ENCODE results near the gene HSD3B1.

The HSD3B1 gene

GRCh38 chr1:119482517-119483425 is 24.2 kb upstream of the HSD3B1 start:
- H3K4ac ChIP-seq (ENCODE audit: low read length) = no peak overlapping the region
- H3K4me2 ChIP-seq (ENCODE audit: insufficient read depth, low read length, poor library complexity, severe bottlenecking) = no peak overlapping the region
- H4K91ac ChIP-seq (ENCODE audit: low read depth, low read length, poor library complexity) = no peak overlapping the region
- no peaks in the 10 kb centered on the region for H3K4me1 ChIP-seq (ENCODE audit: control insufficient read depth in 2 of 2, insufficient read depth in 1 of 2, low read depth in 1 of 2, low read length in 2 of 2)
- H3K36me3 ChIP-seq (replicated peaks in 1 of 2; ENCODE audit: control insufficient read depth in 2 of 2, insufficient read depth in 2 of 2, low read length in 2 of 2) = no peaks in the 10 kb centered on the region
- no peak overlapping the region for H3K27ac ChIP-seq (replicated peaks; ENCODE audit: low read length)
- H2BK5ac ChIP-seq (ENCODE audit: low read length) = no peak overlapping the region
- DNase-seq (ENCODE audit: low spot score) = no peak
- H2AK5ac ChIP-seq (ENCODE audit: low read depth, low read length) = no peak overlapping the region
- no peak overlapping the region for H4K8ac ChIP-seq (ENCODE audit: low read depth, low read length)
- no peak overlapping the region for H3K9ac ChIP-seq (ENCODE audit: low read depth, low read length, poor library complexity)
- H2BK12ac ChIP-seq (ENCODE audit: low read length) = no peak overlapping the region
- H3K4me3 ChIP-seq (ENCODE audit: low read length in 2 of 2) = no peak overlapping the region
- no peak overlapping the region for H3K14ac ChIP-seq (ENCODE audit: low read length)
- H2BK120ac ChIP-seq (ENCODE audit: low read depth, low read length) = no peak overlapping the region
- H3K23ac ChIP-seq (ENCODE audit: low read depth, low read length, poor library complexity) = no peak overlapping the region
- H2BK15ac ChIP-seq (ENCODE audit: low read length) = no peak overlapping the region
- no CpG with 5 or more reads among the region's 6 CpGs for WGBS, 2 donors (ENCODE audit: extremely low coverage in 2 of 2, insufficient read length in 2 of 2, insufficient replicate concordance in 1 of 2)
- no peaks in the 10 kb centered on the region for H3K79me1 ChIP-seq (ENCODE audit: low read depth, low read length)
- H3K27me3 ChIP-seq (ENCODE audit: control insufficient read depth in 3 of 3, insufficient read depth in 3 of 3, low read depth in 1 of 3, low read length in 3 of 3) = peaks cover 0 to 2% (median 0%) of the 10 kb centered on the region in 3 experiments
- H3K9me3 ChIP-seq (replicated peaks in 1 of 2; ENCODE audit: control insufficient read depth in 2 of 2, insufficient read depth in 1 of 2, low read depth in 1 of 2, low read length in 2 of 2) = no peaks in the 10 kb centered on the region
- H2AFZ ChIP-seq (ENCODE audit: low read length) = no peak overlapping the region
- no peak overlapping the region for H3K18ac ChIP-seq (ENCODE audit: low read length)

GRCh38 chr1:119483441-119484200 is 23.4 kb upstream of the HSD3B1 start:
- H3K9me3 ChIP-seq (replicated peaks in 1 of 2; ENCODE audit: control insufficient read depth in 2 of 2, insufficient read depth in 1 of 2, low read depth in 1 of 2, low read length in 2 of 2) = no peaks in the 10 kb centered on the region
- peaks cover 0 to 3% (median 0%) of the 10 kb centered on the region in 3 experiments for H3K27me3 ChIP-seq (ENCODE audit: control insufficient read depth in 3 of 3, insufficient read depth in 3 of 3, low read depth in 1 of 3, low read length in 3 of 3)
- H3K14ac ChIP-seq (ENCODE audit: low read length) = no peak overlapping the region
- H3K36me3 ChIP-seq (replicated peaks in 1 of 2; ENCODE audit: control insufficient read depth in 2 of 2, insufficient read depth in 2 of 2, low read length in 2 of 2) = no peaks in the 10 kb centered on the region
- H3K27ac ChIP-seq (replicated peaks; ENCODE audit: low read length) = no peak overlapping the region
- no peaks in the 10 kb centered on the region for H3K79me1 ChIP-seq (ENCODE audit: low read depth, low read length)
- no peak overlapping the region for H3K4me2 ChIP-seq (ENCODE audit: insufficient read depth, low read length, poor library complexity, severe bottlenecking)
- H3K23ac ChIP-seq (ENCODE audit: low read depth, low read length, poor library complexity) = no peak overlapping the region
- no peak overlapping the region for H2AFZ ChIP-seq (ENCODE audit: low read length)
- H4K8ac ChIP-seq (ENCODE audit: low read depth, low read length) = no peak overlapping the region
- no peak overlapping the region for H2BK5ac ChIP-seq (ENCODE audit: low read length)
- no peak overlapping the region for H3K18ac ChIP-seq (ENCODE audit: low read length)
- H2BK15ac ChIP-seq (ENCODE audit: low read length) = no peak overlapping the region
- no peak overlapping the region for H2AK5ac ChIP-seq (ENCODE audit: low read depth, low read length)
- H2BK12ac ChIP-seq (ENCODE audit: low read length) = no peak overlapping the region
- H2BK120ac ChIP-seq (ENCODE audit: low read depth, low read length) = no peak overlapping the region
- H3K4me3 ChIP-seq (ENCODE audit: low read length in 2 of 2) = no peak overlapping the region
- H4K91ac ChIP-seq (ENCODE audit: low read depth, low read length, poor library complexity) = no peak overlapping the region
- no peak overlapping the region for H3K9ac ChIP-seq (ENCODE audit: low read depth, low read length, poor library complexity)
- no peak for DNase-seq (ENCODE audit: low spot score)
- no peaks in the 10 kb centered on the region for H3K4me1 ChIP-seq (ENCODE audit: control insufficient read depth in 2 of 2, insufficient read depth in 1 of 2, low read depth in 1 of 2, low read length in 2 of 2)
- no peak overlapping the region for H3K4ac ChIP-seq (ENCODE audit: low read length)
- no CpG with 5 or more reads among the region's 6 CpGs for WGBS, 2 donors (ENCODE audit: extremely low coverage in 2 of 2, insufficient read length in 2 of 2, insufficient replicate concordance in 1 of 2)

GRCh38 chr1:119485201-119485600 is 21.8 kb upstream of the HSD3B1 start:
- no peak overlapping the region for H2BK12ac ChIP-seq (ENCODE audit: low read length)
- no peaks in the 10 kb centered on the region for H3K36me3 ChIP-seq (replicated peaks in 1 of 2; ENCODE audit: control insufficient read depth in 2 of 2, insufficient read depth in 2 of 2, low read length in 2 of 2)
- no peak overlapping the region for H2AK5ac ChIP-seq (ENCODE audit: low read depth, low read length)
- H3K4me2 ChIP-seq (ENCODE audit: insufficient read depth, low read length, poor library complexity, severe bottlenecking) = no peak overlapping the region
- no peak overlapping the region for H3K14ac ChIP-seq (ENCODE audit: low read length)
- no peaks in the 10 kb centered on the region for H3K79me1 ChIP-seq (ENCODE audit: low read depth, low read length)
- no peak overlapping the region for H4K91ac ChIP-seq (ENCODE audit: low read depth, low read length, poor library complexity)
- H3K27ac ChIP-seq (replicated peaks; ENCODE audit: low read length) = no peak overlapping the region
- WGBS, 2 donors (ENCODE audit: extremely low coverage in 2 of 2, insufficient read length in 2 of 2, insufficient replicate concordance in 1 of 2) = no CpG with 5 or more reads among the region's 4 CpGs
- H3K23ac ChIP-seq (ENCODE audit: low read depth, low read length, poor library complexity) = no peak overlapping the region
- no peak overlapping the region for H3K18ac ChIP-seq (ENCODE audit: low read length)
- no peak overlapping the region for H3K4ac ChIP-seq (ENCODE audit: low read length)
- no peak overlapping the region for H3K4me3 ChIP-seq (ENCODE audit: low read length in 2 of 2)
- no peaks in the 10 kb centered on the region for H3K4me1 ChIP-seq (ENCODE audit: control insufficient read depth in 2 of 2, insufficient read depth in 1 of 2, low read depth in 1 of 2, low read length in 2 of 2)
- no peak overlapping the region for H3K9ac ChIP-seq (ENCODE audit: low read depth, low read length, poor library complexity)
- DNase-seq (ENCODE audit: low spot score) = no peak
- no peak overlapping the region for H2BK5ac ChIP-seq (ENCODE audit: low read length)
- no peak overlapping the region for H4K8ac ChIP-seq (ENCODE audit: low read depth, low read length)
- H2AFZ ChIP-seq (ENCODE audit: low read length) = no peak overlapping the region
- H2BK120ac ChIP-seq (ENCODE audit: low read depth, low read length) = no peak overlapping the region
- peaks cover 0 to 3% (median 0%) of the 10 kb centered on the region in 3 experiments for H3K27me3 ChIP-seq (ENCODE audit: control insufficient read depth in 3 of 3, insufficient read depth in 3 of 3, low read depth in 1 of 3, low read length in 3 of 3)
- H2BK15ac ChIP-seq (ENCODE audit: low read length) = no peak overlapping the region
- no peaks in the 10 kb centered on the region for H3K9me3 ChIP-seq (replicated peaks in 1 of 2; ENCODE audit: control insufficient read depth in 2 of 2, insufficient read depth in 1 of 2, low read depth in 1 of 2, low read length in 2 of 2)

GRCh38 chr1:119488216-119488615 is 18.8 kb upstream of the HSD3B1 start:
- H3K18ac ChIP-seq (ENCODE audit: low read length) = no peak overlapping the region
- H3K14ac ChIP-seq (ENCODE audit: low read length) = no peak overlapping the region
- peaks cover 0 to 3% (median 0%) of the 10 kb centered on the region in 3 experiments for H3K27me3 ChIP-seq (ENCODE audit: control insufficient read depth in 3 of 3, insufficient read depth in 3 of 3, low read depth in 1 of 3, low read length in 3 of 3)
- DNase-seq (ENCODE audit: low spot score) = no peak
- no peak overlapping the region for H3K4me3 ChIP-seq (ENCODE audit: low read length in 2 of 2)
- no peaks in the 10 kb centered on the region for H3K36me3 ChIP-seq (replicated peaks in 1 of 2; ENCODE audit: control insufficient read depth in 2 of 2, insufficient read depth in 2 of 2, low read length in 2 of 2)
- no peak overlapping the region for H2BK120ac ChIP-seq (ENCODE audit: low read depth, low read length)
- no peak overlapping the region for H3K23ac ChIP-seq (ENCODE audit: low read depth, low read length, poor library complexity)
- no peak overlapping the region for H3K4ac ChIP-seq (ENCODE audit: low read length)
- no peak overlapping the region for H2BK12ac ChIP-seq (ENCODE audit: low read length)
- no peaks in the 10 kb centered on the region for H3K79me1 ChIP-seq (ENCODE audit: low read depth, low read length)
- no CpG with 5 or more reads among the region's 4 CpGs for WGBS, 2 donors (ENCODE audit: extremely low coverage in 2 of 2, insufficient read length in 2 of 2, insufficient replicate concordance in 1 of 2)
- no peaks in the 10 kb centered on the region for H3K4me1 ChIP-seq (ENCODE audit: control insufficient read depth in 2 of 2, insufficient read depth in 1 of 2, low read depth in 1 of 2, low read length in 2 of 2)
- no peak overlapping the region for H4K91ac ChIP-seq (ENCODE audit: low read depth, low read length, poor library complexity)
- H3K27ac ChIP-seq (replicated peaks; ENCODE audit: low read length) = no peak overlapping the region
- no peak overlapping the region for H3K9ac ChIP-seq (ENCODE audit: low read depth, low read length, poor library complexity)
- H2AFZ ChIP-seq (ENCODE audit: low read length) = no peak overlapping the region
- H3K9me3 ChIP-seq (replicated peaks in 1 of 2; ENCODE audit: control insufficient read depth in 2 of 2, insufficient read depth in 1 of 2, low read depth in 1 of 2, low read length in 2 of 2) = no peaks in the 10 kb centered on the region
- no peak overlapping the region for H3K4me2 ChIP-seq (ENCODE audit: insufficient read depth, low read length, poor library complexity, severe bottlenecking)
- no peak overlapping the region for H4K8ac ChIP-seq (ENCODE audit: low read depth, low read length)
- no peak overlapping the region for H2BK15ac ChIP-seq (ENCODE audit: low read length)
- no peak overlapping the region for H2BK5ac ChIP-seq (ENCODE audit: low read length)
- no peak overlapping the region for H2AK5ac ChIP-seq (ENCODE audit: low read depth, low read length)
